ENCODE data around the gene ARHGEF5.

- TF ChIP-seq CTCF (IDR thresholded peaks at IDR 0.05) (no peak), POLR2A (IDR thresholded peaks at IDR 0.05) (no peak), EP300 (IDR thresholded peaks at IDR 0.05; ENCODE audit: low read depth) (no peak), POLR2AphosphoS5 (IDR thresholded peaks at IDR 0.05) (no peak)
These were observed 23.4 kb downstream of the ARHGEF5 start for GRCh38 chr7:144378651-144379050.
